ENCODE measurements around the gene VILL.

DNA sequence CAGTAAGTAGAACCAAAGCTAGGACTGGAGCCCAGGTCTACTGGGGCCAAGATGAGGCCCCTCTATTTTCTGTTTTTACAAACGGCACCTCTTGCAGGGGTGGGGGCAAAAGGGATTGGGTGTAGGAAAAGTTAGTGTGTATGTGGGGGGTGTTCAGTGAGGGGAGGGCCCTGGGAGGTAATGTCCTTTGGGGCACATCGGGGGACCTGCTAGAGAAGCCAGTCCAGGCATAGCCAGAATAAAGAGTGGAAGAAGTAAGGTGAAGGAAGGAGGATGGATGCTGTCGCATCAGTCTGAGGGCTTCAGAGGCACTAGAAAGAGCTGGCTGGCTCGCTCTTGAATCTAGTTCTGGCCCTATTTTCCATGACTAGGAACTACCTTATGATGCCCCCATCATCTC, 36.3 kb downstream of the VILL start:
- no peak for TF ChIP-seq POLR2A (IDR thresholded peaks at IDR 0.05; ENCODE audit: low read length)
- TF ChIP-seq GATA1 (IDR thresholded peaks at IDR 0.05; ENCODE audit: low read depth, low read length): no peak
